HG02623 (cell line): Measurements from ENCODE around the gene CRHR1.
"Not testable (repeated sequence)": the region's sequence is repeated elsewhere in the genome, so short reads cannot be mapped to it uniquely, and the experiment has no call there.

Experiments used
- ATAC-seq: cut with Tn5 transposase; IDR thresholded peaks from one replicate; pipeline ENCODE4 v1.9.1; 2021; ENCODE audit warnings: moderate library complexity; ENCODE audit not compliant: unreplicated experiment

CRHR1 gene

GRCh38 chr17:45784293-45784740 lies at the start of gene CRHR1:
TSS of gene CRHR1 (plus strand) at chr17:45784320. CDS start at chr17:45784545, 225 bp downstream.
- ATAC-seq = no peak

- no peak for ATAC-seq
Measured at GRCh38 chr17:45734598-45734997, 49.5 kb upstream of the CRHR1 start.

- no peak for ATAC-seq
Measured at GRCh38 chr17:45735488-45735887, 48.6 kb upstream of the CRHR1 start.

GRCh38 chr17:45739786-45740185 lies 44.3 kb upstream of the CRHR1 start:
- no peak for ATAC-seq

- ATAC-seq = no peak
Measured at GRCh38 chr17:45740553-45741330, 43.4 kb upstream of the CRHR1 start.

- ATAC-seq = no peak
Measured at GRCh38 chr17:45742251-45742650, 41.9 kb upstream of the CRHR1 start.

- ATAC-seq = no peak
Measured at GRCh38 chr17:45743626-45744326, 40.3 kb upstream of the CRHR1 start.

GRCh38 chr17:45744826-45745225 lies 39.3 kb upstream of the CRHR1 start:
- not testable (repeated sequence) for ATAC-seq

- no peak for ATAC-seq
Measured at GRCh38 chr17:45745601-45746494, 38.3 kb upstream of the CRHR1 start.

GRCh38 chr17:45747911-45748310 lies 36.2 kb upstream of the CRHR1 start:
- no peak for ATAC-seq

GRCh38 chr17:45748731-45749310 lies 35.3 kb upstream of the CRHR1 start:
- no peak for ATAC-seq

- no peak for ATAC-seq
Measured at GRCh38 chr17:45749831-45750335, 34.2 kb upstream of the CRHR1 start.

GRCh38 chr17:45750779-45751440 lies 33.2 kb upstream of the CRHR1 start:
- no peak for ATAC-seq

GRCh38 chr17:45751466-45751865 lies 32.7 kb upstream of the CRHR1 start:
- no peak for ATAC-seq

- ATAC-seq = no peak
Measured at GRCh38 chr17:45752246-45752645, 31.9 kb upstream of the CRHR1 start.

GRCh38 chr17:45753645-45754225 lies 30.4 kb upstream of the CRHR1 start:
- ATAC-seq = no peak

- ATAC-seq = no peak
Measured at GRCh38 chr17:45755050-45755449, 29.1 kb upstream of the CRHR1 start.

- no peak for ATAC-seq
Measured at GRCh38 chr17:45756266-45756991, 27.7 kb upstream of the CRHR1 start.
